Heart left ventricle (tissue), 13 donors: ENCODE data around the gene C1orf21.

Experiments
- POLR2A ChIP-seq, 2 donors: fragments of 450-650 bp; IDR thresholded peaks; one replicate each; pipeline ENCODE4 v1.6.1; 2017; ENCODE audit warnings: antibody characterized with exemption in 2 of 2, mild to moderate bottlenecking in 2 of 2, moderate library complexity in 2 of 2
- TF ChIP-seq, protein P1 (sequence below), 12 donors: fragments of 200-600 bp; sonication (generic) in 4 of 12; IDR thresholded peaks; one replicate each; pipeline versions ENCODE4 v1.5.0 to v1.8.0; 2018 to 2022; ENCODE audit warnings: antibody characterized with exemption in 12 of 12, mild to moderate bottlenecking in 5 of 12
- donor health status: ischemic (EF 13 %, LVEDD 7.1; RV severe dilation, severe dysfunction).
- donor health status: DM: no; HTN: yes; CAD: no.
- donor health status: DM: no; HTN: no; CAD: no.
- donor health status: ischemic (EF 25% LVEDD 6.9; RV normal size, moderate dysfunction).
- donor health status: ischemic (EF 25% LVEDD 5.7; RV mildly dilated, moderate dysfunction).
- donor health status: ischemic (EF 35%, LVEDD 5.7; RV mildly dilated, moderate dysfunction).
- donor health status: nonischemic (EF 11% LVEDD 7.7; RV severe dilation, severe dysfunction).
- donor health status: DM: yes; HTN: yes; CAD: no.
- donor health status: PGD.
- donor health status: ischemic (EF 29% LVEDD 5.4; RV normal size, mild dysfunction).
- donor health status: nonischemic (EF 23%, LVEDD 6.1; RV moderate dilation, normal function).

DNA sequence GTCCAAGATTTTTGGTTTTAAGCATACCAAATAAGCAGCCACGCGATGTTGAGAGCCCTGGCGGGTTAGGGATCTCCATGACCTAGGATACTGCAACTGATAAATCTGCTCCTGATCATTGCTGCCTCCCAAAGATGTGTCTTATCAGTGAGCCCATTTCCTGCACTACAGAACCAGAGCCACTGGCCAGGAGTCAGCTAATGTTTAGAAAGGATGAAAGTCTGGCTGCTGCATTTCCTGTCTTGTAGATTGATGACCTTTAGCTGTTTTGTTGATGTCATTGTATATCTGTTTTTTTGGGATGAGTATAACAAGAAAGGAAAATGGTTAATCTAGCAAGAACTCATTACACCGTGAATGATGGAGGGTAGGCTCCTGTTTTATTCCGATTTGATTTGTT is 74.5 kb downstream of the C1orf21 start:
- no peak for TF ChIP-seq POLR2A (IDR thresholded peaks at IDR 0.05)
- TF ChIP-seq, protein P1, sequence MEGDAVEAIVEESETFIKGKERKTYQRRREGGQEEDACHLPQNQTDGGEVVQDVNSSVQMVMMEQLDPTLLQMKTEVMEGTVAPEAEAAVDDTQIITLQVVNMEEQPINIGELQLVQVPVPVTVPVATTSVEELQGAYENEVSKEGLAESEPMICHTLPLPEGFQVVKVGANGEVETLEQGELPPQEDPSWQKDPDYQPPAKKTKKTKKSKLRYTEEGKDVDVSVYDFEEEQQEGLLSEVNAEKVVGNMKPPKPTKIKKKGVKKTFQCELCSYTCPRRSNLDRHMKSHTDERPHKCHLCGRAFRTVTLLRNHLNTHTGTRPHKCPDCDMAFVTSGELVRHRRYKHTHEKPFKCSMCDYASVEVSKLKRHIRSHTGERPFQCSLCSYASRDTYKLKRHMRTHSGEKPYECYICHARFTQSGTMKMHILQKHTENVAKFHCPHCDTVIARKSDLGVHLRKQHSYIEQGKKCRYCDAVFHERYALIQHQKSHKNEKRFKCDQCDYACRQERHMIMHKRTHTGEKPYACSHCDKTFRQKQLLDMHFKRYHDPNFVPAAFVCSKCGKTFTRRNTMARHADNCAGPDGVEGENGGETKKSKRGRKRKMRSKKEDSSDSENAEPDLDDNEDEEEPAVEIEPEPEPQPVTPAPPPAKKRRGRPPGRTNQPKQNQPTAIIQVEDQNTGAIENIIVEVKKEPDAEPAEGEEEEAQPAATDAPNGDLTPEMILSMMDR (IDR thresholded peaks at IDR 0.05): no peak
